Measurements from ENCODE around the gene CTNND2.

CTNND2 gene

DNA sequence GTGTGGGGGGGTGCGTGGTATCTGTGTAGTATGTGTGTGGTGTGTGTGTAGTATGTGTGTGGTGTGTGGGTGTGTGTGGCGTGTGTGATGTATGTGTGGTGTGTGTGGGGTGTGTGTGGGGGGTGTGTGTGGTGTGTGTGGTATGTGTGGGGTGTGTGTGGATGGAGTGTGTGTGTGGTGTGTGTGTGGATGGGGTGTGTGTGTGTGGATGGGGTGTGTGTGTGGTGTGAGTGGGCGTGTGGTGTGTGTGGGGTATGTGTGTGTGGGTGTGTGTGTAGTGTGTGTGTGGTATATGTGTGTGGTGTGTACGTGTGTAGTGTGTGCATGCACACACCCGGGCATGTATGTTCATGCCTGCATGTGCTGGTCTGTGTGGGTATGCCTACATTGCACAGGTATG lies 722.3 kb downstream of the CTNND2 start:
- Histone ChIP-seq H3K36me3 (ENCODE audit: control insufficient read depth in 2 of 2, insufficient read depth in 1 of 2, low read length in 2 of 2) (no peaks in the 10 kb centered on the region), H3K9me3 (ENCODE audit: control insufficient read depth, insufficient read depth, low read depth, low read length) (no peaks in the 10 kb centered on the region), H3K27ac (ENCODE audit: extremely low read depth, low read depth, low read length) (no peak overlapping the region), H3K4me3 (ENCODE audit: low read depth, low read length) (no peak overlapping the region), H3K4me1 (ENCODE audit: control insufficient read depth, insufficient read depth, low read length) (no peaks in the 10 kb centered on the region)
- POLR2A ChIA-PET: no interaction called here
- CTCF ChIA-PET: interaction anchor here (0.8 to 1.4 kb wide), 5 partner anchors 103 to 480 kb away, joined by 3 to 7 read pairs (median 3); no protein-coding TSS in a partner anchor
- TF ChIP-seq ZFHX2 (tag by site-specific recombination; conservative IDR thresholded peaks at IDR 0.05) (peak; percentile 66), HOXA7 (CRISPR knock-in tag; IDR thresholded peaks at IDR 0.05; ENCODE audit: borderline replicate concordance) (no peak), EGR2 (tag by site-specific recombination; IDR thresholded peaks at IDR 0.05; ENCODE audit: low read depth) (peak; percentile 84), ZNF266 (tag by site-specific recombination; IDR thresholded peaks at IDR 0.05; ENCODE audit: low read depth) (peak; percentile 0; the same call in 1 of the 2 replicates)

- no peaks in the 10 kb centered on the region for H3K9me3 ChIP-seq (ENCODE audit: control insufficient read depth, insufficient read depth, low read depth, low read length)
- CTCF ChIA-PET: interaction anchor here (0.7 to 1.6 kb wide), 2 partner anchors 57 to 193 kb away, joined by 4 to 5 read pairs; no protein-coding TSS in a partner anchor
- POLR2A ChIA-PET: no interaction called here
- H3K4me1 ChIP-seq (ENCODE audit: control insufficient read depth, insufficient read depth, low read length): no peaks in the 10 kb centered on the region
- H3K36me3 ChIP-seq (ENCODE audit: control insufficient read depth in 2 of 2, insufficient read depth in 1 of 2, low read length in 2 of 2): no peaks in the 10 kb centered on the region
- no peak overlapping the region for H3K27ac ChIP-seq (ENCODE audit: extremely low read depth, low read depth, low read length)
- no peak for TF ChIP-seq ZNF571 (tag by site-specific recombination; IDR thresholded peaks at IDR 0.05)
- peak; percentile 78 for TF ChIP-seq ZNF707 (tag by site-specific recombination; IDR thresholded peaks at IDR 0.05)
- H3K4me3 ChIP-seq (ENCODE audit: low read depth, low read length): no peak overlapping the region
Observed at GRCh38 chr5:11180890-11181289, 723.4 kb downstream of the CTNND2 start.

GRCh38 chr5:11177999-11178711 lies 726.1 kb downstream of the CTNND2 start:
- no peak for TF ChIP-seq ZNF501 (tag by site-specific recombination; IDR thresholded peaks at IDR 0.05)
- TF ChIP-seq HOXC10 (CRISPR knock-in tag; IDR thresholded peaks at IDR 0.05): no peak
- TF ChIP-seq BCL6B (tag by site-specific recombination; IDR thresholded peaks at IDR 0.05): no peak
- TF ChIP-seq ZBTB20 (tag by site-specific recombination; IDR thresholded peaks at IDR 0.05): no peak
- no peak for TF ChIP-seq ZNF843 (tag by site-specific recombination; IDR thresholded peaks at IDR 0.05)
- TF ChIP-seq ZNF398 (tag by site-specific recombination; IDR thresholded peaks at IDR 0.05): no peak
- no peak for TF ChIP-seq ZNF302 (tag by site-specific recombination; IDR thresholded peaks at IDR 0.05; ENCODE audit: low read depth)
- no peak for TF ChIP-seq ZNF155 (tag by site-specific recombination; IDR thresholded peaks at IDR 0.05)
- no peak for TF ChIP-seq ZNF677 (tag by site-specific recombination; IDR thresholded peaks at IDR 0.05)
- TF ChIP-seq ZNF341 (tag by site-specific recombination; IDR thresholded peaks at IDR 0.05; ENCODE audit: low read depth): no peak
- no peak for TF ChIP-seq KLF8 (tag by site-specific recombination; IDR thresholded peaks at IDR 0.05)
- no peak for TF ChIP-seq ZNF157 (tag by site-specific recombination; IDR thresholded peaks at IDR 0.05)
- TF ChIP-seq ZNF510 (tag by site-specific recombination; IDR thresholded peaks at IDR 0.05; ENCODE audit: insufficient replicate concordance): no peak
- no peak for TF ChIP-seq GFI1B (tag by site-specific recombination; IDR thresholded peaks at IDR 0.05)
- no peak for TF ChIP-seq KLF1 (tag by site-specific recombination; IDR thresholded peaks at IDR 0.05)
- no peak for TF ChIP-seq ZNF132 (tag by site-specific recombination; IDR thresholded peaks at IDR 0.05; ENCODE audit: borderline replicate concordance)
- TF ChIP-seq RBAK (tag by site-specific recombination; IDR thresholded peaks at IDR 0.05): no peak
- no peak for TF ChIP-seq HOXA7 (CRISPR knock-in tag; IDR thresholded peaks at IDR 0.05; ENCODE audit: borderline replicate concordance)
- no peaks in the 10 kb centered on the region for H3K4me1 ChIP-seq (ENCODE audit: control insufficient read depth, insufficient read depth, low read length)
- H3K36me3 ChIP-seq (ENCODE audit: control insufficient read depth in 2 of 2, insufficient read depth in 1 of 2, low read length in 2 of 2): no peaks in the 10 kb centered on the region
- POLR2A ChIA-PET: no interaction called here
- CTCF ChIA-PET: interaction anchor here (0.8 to 1.4 kb wide), 2 partner anchors 190 to 485 kb away, joined by 3 to 6 read pairs; no protein-coding TSS in a partner anchor
- no peak overlapping the region for H3K4me3 ChIP-seq (ENCODE audit: low read depth, low read length)
- no peak overlapping the region for H3K27ac ChIP-seq (ENCODE audit: extremely low read depth, low read depth, low read length)
- H3K9me3 ChIP-seq (ENCODE audit: control insufficient read depth, insufficient read depth, low read depth, low read length): no peaks in the 10 kb centered on the region
